IPS DF 19.7 (cell line): ENCODE measurements around the gene BLMH.

Source experiments
- DNase-seq: peaks from one replicate; pipeline ENCODE4 v3.0.0-alpha.2; 2013; ENCODE audit warnings: low read depth, low spot score

Gene BLMH

DNA sequence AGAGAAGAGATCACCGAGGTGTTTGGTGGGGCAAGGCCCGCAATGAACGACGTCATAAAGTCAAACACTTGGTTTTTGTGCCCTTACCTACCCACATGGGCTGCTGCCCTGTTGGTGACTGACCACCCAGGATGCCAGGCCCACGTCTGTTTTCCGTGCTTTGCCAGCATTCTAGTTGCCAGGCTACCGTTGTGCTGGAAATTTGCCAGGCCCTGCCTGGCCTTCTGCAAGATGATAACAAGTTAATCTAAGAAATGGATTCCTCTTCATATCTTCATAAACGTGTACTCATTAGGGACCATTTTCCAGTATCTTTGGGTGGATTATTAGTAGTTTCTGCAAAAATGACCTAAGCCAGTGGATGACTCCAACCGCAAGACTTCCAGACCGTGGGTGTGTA is 91.6 kb downstream of the BLMH start:
- no peak for DNase-seq

DNA sequence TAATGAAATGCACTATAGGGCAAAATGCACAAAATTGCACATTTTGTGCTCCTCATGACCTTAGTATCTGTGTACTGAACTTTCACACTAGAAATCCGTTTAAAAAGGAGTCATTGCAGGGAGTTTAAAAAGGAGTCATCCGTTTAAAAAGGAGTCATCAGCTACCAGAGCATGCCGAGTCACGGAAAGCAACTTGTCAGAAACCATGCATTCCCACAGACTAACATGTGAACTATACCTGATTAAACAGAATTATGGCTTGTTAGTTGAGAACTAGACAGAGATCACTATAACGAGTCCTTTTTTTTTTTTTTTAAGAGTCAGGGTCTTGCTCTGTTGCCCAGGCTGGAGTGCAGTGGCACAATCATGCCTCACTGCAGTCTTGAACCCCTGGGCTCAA is 92.1 kb downstream of the BLMH start:
- DNase-seq = no peak
